ENCODE results near the gene TTC34.
"Not testable (repeated sequence)": the region's sequence is repeated elsewhere in the genome, so short reads cannot be mapped to it uniquely, and the experiment has no call there.

Gene TTC34

DNA sequence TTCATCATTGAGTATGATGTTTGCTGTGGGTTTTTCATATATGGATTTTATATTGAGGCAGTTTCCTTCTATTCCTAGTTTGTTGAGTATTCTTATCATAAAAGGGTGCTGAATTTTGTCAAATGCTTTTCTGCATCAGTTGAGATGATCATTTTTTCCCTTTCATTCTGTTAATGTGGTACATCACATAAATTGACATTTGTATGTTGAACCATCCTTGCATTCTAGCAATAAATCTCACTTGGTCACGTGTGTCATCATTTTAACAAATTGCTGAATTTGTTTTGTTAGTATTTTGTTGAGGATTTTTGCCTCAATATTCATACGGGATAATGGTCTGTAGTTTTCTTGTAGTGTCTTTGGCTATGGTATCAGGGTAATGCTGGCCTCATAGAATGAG is 19.9 kb downstream of the TTC34 start:
- Histone ChIP-seq H2AFZ (ENCODE audit: low read depth, low read length) (no peak overlapping the region), H3K27me3 (ENCODE audit: insufficient read depth, low read length) (peaks cover 18% of the 10 kb centered on the region), H3K4me1 (ENCODE audit: insufficient read depth, low read length) (no peaks in the 10 kb centered on the region), H3K9me3 (ENCODE audit: low read length) (no peaks in the 10 kb centered on the region), H3K36me3 (ENCODE audit: insufficient read depth, low read length) (no peaks in the 10 kb centered on the region), H3K4me3 (ENCODE audit: low read length) (no peak overlapping the region)

DNA sequence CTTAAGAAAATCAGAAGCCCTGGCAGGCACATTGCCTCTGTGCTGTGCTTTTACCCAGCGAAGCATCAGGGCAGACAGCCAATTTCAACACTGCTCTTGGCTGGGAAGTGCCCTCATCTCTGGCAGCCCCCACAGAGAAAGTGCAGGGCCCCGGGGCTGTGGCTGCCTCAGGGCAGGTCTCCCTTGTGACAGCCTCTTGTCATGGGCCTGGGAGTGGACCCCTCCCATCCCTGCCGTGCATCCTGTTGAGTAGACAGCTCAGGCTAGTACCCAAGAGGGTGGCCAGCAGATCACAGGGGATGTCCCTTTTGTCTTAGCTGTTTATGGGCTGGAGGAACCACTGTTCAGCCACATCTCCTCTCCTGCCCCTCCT is 23.3 kb downstream of the TTC34 start:
- Histone ChIP-seq H3K4me3 (ENCODE audit: low read length) (no peak overlapping the region), H3K36me3 (ENCODE audit: insufficient read depth, low read length) (no peaks in the 10 kb centered on the region), H2AFZ (ENCODE audit: low read depth, low read length) (no peak overlapping the region), H3K27me3 (ENCODE audit: insufficient read depth, low read length) (peaks cover 6% of the 10 kb centered on the region), H3K9me3 (ENCODE audit: low read length) (no peaks in the 10 kb centered on the region), H3K4me1 (ENCODE audit: insufficient read depth, low read length) (no peaks in the 10 kb centered on the region)

DNA sequence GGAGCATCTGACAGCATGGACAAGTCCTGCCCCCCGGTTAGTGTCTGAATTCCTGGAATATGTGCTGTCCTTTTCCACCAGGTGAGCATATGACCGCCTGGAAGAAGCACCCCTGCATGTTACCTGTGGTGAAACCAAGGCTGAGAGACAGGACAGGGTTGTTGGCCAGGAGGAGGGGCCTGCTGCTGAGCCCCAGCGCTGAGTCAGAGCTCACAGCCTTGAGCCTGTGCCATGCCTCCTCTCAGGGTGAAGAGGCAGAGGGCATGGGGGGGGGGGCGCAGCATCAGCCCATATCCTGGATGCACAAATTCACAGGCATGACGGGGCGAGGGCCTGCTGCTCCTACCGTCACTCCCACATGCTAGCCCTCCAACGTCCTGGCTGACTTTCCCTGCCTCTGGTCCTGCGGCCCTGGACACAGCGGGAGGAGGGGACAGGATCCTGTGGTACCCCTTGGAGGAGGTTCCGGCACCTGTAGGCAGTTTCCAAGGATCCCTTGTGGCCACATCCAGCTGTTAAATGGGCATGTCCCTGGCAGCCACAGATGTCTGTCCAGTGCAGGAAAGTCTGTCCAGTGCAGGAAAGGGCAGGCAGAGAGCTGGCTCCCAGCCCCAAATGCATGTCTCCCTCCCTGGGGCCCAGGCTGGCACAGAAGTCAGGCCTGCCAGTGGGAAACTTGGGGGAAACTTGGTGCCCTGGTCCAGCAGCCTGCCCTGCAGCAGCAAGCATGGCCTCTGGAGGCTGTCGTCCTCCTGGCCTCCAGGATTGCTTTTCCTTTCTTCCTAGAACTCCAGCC is 23.9 kb downstream of the TTC34 start:
- H2AFZ ChIP-seq (ENCODE audit: low read depth, low read length), result no peak overlapping the region
- no peak overlapping the region for H3K4me3 ChIP-seq (ENCODE audit: low read length)
- peaks cover 5% of the 10 kb centered on the region for H3K27me3 ChIP-seq (ENCODE audit: insufficient read depth, low read length)
- no peaks in the 10 kb centered on the region for H3K4me1 ChIP-seq (ENCODE audit: insufficient read depth, low read length)
- H3K36me3 ChIP-seq (ENCODE audit: insufficient read depth, low read length), result no peaks in the 10 kb centered on the region
- no peaks in the 10 kb centered on the region for H3K9me3 ChIP-seq (ENCODE audit: low read length)

DNA sequence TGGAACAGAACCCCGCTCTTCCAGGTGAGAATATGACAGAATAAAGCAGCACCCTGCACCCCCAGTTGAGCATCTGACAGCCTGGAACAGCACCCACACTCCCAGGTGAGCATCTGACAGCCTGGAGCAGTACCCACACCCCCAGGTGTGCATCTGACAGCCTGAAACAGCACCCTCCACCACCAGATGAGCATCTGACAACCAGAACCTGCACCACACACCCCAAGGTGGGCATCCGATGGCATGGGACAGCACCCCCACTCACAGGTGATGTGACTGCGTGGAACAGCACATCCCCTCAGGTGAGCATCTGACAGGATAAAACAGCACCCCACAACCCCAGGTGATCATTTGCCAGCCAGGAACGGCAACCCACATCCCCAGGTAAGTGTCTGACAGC is 26.2 kb downstream of the TTC34 start:
- H3K27me3 ChIP-seq (ENCODE audit: insufficient read depth, low read length), result not testable (repeated sequence)

DNA sequence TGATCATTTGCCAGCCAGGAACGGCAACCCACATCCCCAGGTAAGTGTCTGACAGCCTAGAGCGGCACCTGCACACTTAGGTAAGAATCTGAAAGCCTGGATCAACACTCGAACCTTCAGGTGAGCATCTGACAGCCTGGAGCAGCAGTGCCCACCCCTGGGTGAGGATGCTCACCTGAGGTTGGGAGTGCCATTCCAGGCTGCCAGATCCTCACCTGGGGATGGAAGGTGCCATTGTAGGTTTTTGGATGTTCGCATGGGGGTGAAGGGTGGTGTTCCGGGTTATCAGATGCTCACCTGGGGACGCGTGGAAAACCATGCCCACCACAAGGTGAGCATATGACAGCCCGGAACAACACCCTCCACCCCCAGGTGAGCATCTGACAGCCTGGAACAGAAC is 33.4 kb downstream of the TTC34 start:
- not testable (repeated sequence) for H3K36me3 ChIP-seq (ENCODE audit: insufficient read depth, low read length); H2AFZ ChIP-seq (ENCODE audit: low read depth, low read length); H3K4me1 ChIP-seq (ENCODE audit: insufficient read depth, low read length); H3K9me3 ChIP-seq (ENCODE audit: low read length); H3K4me3 ChIP-seq (ENCODE audit: low read length); H3K27me3 ChIP-seq (ENCODE audit: insufficient read depth, low read length)

More for the DNA sequence above, 26.2 kb downstream of the TTC34 start:
- H2AFZ ChIP-seq (ENCODE audit: low read depth, low read length); H3K36me3 ChIP-seq (ENCODE audit: insufficient read depth, low read length); H3K4me3 ChIP-seq (ENCODE audit: low read length); H3K9me3 ChIP-seq (ENCODE audit: low read length); H3K4me1 ChIP-seq (ENCODE audit: insufficient read depth, low read length): not testable (repeated sequence)

DNA sequence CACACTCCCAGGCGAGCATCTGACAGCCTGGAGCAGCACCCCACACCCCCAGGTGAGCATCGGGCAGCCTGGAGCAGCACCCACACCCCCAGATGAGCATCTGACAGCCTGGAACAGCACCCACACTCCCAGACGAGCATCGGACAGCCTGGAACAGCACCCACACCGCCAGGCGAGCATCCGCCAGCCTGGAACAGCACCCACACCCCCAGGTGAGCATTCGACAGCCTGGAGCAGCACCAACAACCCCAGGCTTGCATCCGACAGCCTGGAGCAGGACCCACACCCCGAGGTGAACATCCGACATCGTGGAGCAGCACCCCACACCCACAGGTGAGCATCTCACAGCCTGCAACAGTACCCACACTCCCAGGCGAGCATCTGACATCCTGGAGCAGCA is 42.1 kb downstream of the TTC34 start:
- H3K27me3 ChIP-seq (ENCODE audit: insufficient read depth, low read length); H3K9me3 ChIP-seq (ENCODE audit: low read length); H3K36me3 ChIP-seq (ENCODE audit: insufficient read depth, low read length); H2AFZ ChIP-seq (ENCODE audit: low read depth, low read length); H3K4me1 ChIP-seq (ENCODE audit: insufficient read depth, low read length); H3K4me3 ChIP-seq (ENCODE audit: low read length): not testable (repeated sequence)

DNA sequence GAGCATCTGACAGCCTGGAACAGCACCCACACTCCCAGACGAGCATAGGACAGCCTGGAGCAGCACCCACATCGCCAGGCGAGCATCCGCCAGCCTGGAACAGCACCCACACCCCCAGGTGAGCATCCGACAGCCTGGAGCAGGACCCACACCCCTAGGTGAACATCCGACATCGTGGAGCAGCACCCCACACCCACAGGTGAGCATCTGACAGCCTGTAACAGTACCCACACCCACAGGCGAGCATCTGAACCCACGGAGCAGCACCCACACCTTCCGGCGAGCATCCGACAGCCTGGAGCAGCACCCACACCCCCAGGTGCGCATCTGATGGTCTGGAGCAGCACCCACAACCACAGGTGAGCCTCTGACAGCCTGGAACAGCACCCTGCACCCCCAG is 44.0 kb downstream of the TTC34 start:
- H2AFZ ChIP-seq (ENCODE audit: low read depth, low read length); H3K4me3 ChIP-seq (ENCODE audit: low read length); H3K36me3 ChIP-seq (ENCODE audit: insufficient read depth, low read length); H3K4me1 ChIP-seq (ENCODE audit: insufficient read depth, low read length); H3K27me3 ChIP-seq (ENCODE audit: insufficient read depth, low read length); H3K9me3 ChIP-seq (ENCODE audit: low read length): not testable (repeated sequence)

DNA sequence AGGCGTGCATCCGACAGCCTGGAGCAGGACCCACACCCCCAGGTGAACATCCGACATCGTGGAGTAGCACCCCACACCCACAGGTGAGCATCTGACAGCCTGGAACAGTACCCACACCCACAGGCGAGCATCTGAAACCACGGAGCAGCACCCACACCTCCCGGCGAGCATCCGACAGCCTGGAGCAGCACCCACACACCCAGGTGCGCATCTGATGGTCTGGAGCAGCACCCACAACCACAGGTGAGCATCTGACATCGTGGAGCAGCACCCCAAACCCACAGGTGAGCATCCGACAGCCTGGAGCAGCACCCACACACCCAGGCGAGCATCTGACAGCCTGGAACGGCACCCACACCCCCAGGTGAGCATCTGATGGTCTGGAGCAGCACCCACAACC is 46.1 kb downstream of the TTC34 start:
- H3K4me3 ChIP-seq (ENCODE audit: low read length); H3K27me3 ChIP-seq (ENCODE audit: insufficient read depth, low read length); H3K9me3 ChIP-seq (ENCODE audit: low read length); H3K4me1 ChIP-seq (ENCODE audit: insufficient read depth, low read length); H3K36me3 ChIP-seq (ENCODE audit: insufficient read depth, low read length); H2AFZ ChIP-seq (ENCODE audit: low read depth, low read length): not testable (repeated sequence)

DNA sequence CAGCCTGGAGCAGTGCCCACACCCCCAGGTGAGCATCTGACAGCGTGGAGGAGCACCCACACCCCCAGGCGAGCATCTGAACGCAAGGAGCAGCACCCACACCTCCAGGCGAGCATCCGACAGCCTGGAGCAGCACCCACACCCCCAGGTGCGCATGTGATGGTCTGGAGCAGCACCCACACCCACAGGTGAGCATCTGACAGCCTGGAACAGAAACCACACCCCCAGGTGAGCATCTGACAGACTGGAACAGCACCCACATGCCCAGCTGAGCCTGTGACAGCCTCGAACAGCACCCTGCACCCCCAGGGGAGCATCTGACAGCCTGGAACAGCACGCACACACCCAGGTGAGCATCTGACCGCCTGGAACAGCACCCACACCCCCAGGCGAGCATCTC is 46.9 kb downstream of the TTC34 start:
- not testable (repeated sequence) for H3K27me3 ChIP-seq (ENCODE audit: insufficient read depth, low read length); H2AFZ ChIP-seq (ENCODE audit: low read depth, low read length); H3K4me3 ChIP-seq (ENCODE audit: low read length); H3K4me1 ChIP-seq (ENCODE audit: insufficient read depth, low read length); H3K36me3 ChIP-seq (ENCODE audit: insufficient read depth, low read length); H3K9me3 ChIP-seq (ENCODE audit: low read length)

DNA sequence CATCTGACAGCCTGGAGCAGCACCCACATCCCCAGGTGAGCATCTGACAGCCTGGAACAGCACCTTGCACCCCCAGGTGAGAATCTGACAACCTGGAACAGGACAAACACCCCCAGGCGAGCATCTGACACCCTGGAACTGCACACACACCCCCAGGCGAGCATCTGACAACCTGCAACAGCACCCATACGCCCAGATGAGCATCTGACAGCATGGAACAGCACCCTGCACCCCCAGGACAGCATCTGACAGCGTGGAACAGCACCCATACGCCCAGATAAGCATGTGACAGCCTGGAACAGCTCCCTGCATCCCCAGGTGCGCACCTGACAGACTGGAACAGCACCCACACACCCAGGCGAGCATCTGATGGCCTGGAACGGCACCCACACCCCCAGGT is 49.0 kb downstream of the TTC34 start:
- H3K4me3 ChIP-seq (ENCODE audit: low read length); H3K36me3 ChIP-seq (ENCODE audit: insufficient read depth, low read length); H3K9me3 ChIP-seq (ENCODE audit: low read length); H3K4me1 ChIP-seq (ENCODE audit: insufficient read depth, low read length); H3K27me3 ChIP-seq (ENCODE audit: insufficient read depth, low read length); H2AFZ ChIP-seq (ENCODE audit: low read depth, low read length): not testable (repeated sequence)

DNA sequence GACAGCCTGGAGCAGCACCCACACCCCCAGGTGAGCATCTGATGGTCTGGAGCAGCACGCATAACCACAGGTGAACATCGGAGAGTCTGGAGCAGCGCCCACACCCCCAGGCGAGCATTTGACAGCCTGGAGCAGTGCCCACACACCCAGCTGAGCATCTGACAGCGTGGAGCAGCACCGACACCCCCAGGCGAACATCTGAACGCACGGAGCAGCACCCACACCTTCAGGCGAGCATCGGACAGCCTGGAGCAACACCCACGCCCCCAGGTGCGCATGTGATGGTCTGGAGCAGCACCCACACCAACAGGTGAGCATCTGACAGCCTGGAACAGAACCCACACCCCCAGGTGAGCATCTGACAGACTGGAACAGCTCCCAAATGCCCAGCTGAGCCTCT is 49.6 kb downstream of the TTC34 start:
- H3K4me1 ChIP-seq (ENCODE audit: insufficient read depth, low read length); H3K27me3 ChIP-seq (ENCODE audit: insufficient read depth, low read length); H3K36me3 ChIP-seq (ENCODE audit: insufficient read depth, low read length); H3K9me3 ChIP-seq (ENCODE audit: low read length); H2AFZ ChIP-seq (ENCODE audit: low read depth, low read length); H3K4me3 ChIP-seq (ENCODE audit: low read length): not testable (repeated sequence)

DNA sequence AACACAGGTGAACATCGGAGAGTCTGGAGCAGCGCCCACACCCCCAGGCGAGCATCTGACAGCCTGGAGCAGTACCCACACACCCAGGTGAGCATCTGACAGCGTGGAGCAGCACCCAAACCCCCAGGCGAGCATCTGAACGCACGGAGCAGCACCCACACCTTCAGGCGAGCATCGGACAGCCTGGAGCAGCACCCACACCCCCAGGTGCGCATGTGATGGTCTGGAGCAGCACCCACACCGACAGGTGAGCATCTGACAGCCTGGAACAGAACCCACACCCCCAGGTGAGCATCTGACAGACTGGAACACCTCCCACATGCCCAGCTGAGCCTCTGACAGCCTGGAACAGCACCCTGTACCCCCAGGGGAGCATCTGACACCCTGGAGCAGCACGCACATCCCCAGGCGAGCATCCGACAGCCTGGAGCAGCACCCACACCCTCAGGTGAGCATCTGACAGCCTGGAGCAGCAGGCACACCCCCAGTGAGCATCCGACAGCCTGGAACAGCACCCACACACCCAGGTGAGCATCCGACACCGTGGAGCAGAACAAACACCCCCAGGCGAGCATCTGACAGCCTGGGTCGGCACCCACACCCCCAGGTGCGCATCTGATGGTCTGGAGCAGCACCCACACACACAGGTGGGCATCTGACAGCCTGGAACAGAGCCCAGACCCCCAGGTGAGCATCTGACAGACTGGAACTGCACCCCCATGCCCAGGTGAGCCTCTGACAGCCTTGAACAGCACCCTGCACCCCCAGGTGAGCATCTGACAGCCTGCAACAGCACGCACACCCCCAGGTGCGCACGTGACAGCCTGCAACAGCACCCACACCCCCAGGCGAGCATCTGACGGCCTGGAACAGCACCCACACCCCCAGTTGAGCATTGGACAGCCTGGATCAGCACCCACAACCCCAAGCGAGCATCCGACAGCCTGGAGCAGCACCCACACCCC is 50.4 kb downstream of the TTC34 start:
- not testable (repeated sequence) for H3K4me1 ChIP-seq (ENCODE audit: insufficient read depth, low read length); H2AFZ ChIP-seq (ENCODE audit: low read depth, low read length); H3K36me3 ChIP-seq (ENCODE audit: insufficient read depth, low read length); H3K9me3 ChIP-seq (ENCODE audit: low read length); H3K27me3 ChIP-seq (ENCODE audit: insufficient read depth, low read length); H3K4me3 ChIP-seq (ENCODE audit: low read length)

DNA sequence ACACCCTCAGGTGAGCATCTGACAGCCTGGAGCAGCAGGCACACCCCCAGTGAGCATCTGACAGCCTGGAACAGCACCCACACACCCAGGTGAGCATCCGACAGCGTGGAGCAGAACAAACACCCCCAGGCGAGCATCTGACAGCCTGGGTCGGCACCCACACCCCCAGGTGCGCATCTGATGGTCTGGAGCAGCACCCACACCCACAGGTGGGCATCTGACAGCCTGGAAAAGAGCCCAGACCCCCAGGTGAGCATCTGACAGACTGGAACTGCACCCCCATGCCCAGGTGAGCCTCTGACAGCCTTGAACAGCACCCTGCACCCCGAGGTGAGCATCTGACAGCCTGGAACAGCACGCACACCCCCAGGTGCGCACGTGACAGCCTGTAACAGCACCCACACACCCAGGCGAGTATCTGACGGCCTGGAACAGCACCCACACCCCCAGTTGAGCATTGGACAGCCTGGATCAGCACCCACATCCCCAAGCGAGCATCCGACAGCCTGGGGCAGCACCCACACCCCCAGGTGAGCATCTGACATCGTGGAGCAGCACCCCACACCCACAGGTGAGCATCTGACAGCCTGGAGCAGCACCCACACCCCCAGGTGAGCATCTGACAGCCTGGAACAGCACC is 51.3 kb downstream of the TTC34 start:
- H3K27me3 ChIP-seq (ENCODE audit: insufficient read depth, low read length); H2AFZ ChIP-seq (ENCODE audit: low read depth, low read length): not testable (repeated sequence)

More for the DNA sequence above, 51.3 kb downstream of the TTC34 start:
- not testable (repeated sequence) for H3K36me3 ChIP-seq (ENCODE audit: insufficient read depth, low read length); H3K4me1 ChIP-seq (ENCODE audit: insufficient read depth, low read length); H3K4me3 ChIP-seq (ENCODE audit: low read length); H3K9me3 ChIP-seq (ENCODE audit: low read length)

All from neuron (in vitro differentiated cells).